K562 (cell line): ENCODE results near the gene ABHD16B. TPM values are rescaled to one million over a fixed set of nuclear protein-coding genes. Genes with fewer than 3 reads are reported as not detected.

Source experiments
- ATAC-seq: fragments of 200-7000 bp; cut with Tn5 transposase; 3 replicates; pipeline ENCODE4 v1.9.1; 2020; ENCODE audit warnings: moderate library complexity
- BruUV-seq: library from RNA; stranded (reverse); fragments of 400-500 nt; replicated peaks from 2 replicates; lab custom pipeline; 2021; lab: Mats Ljungman, UMichigan
- CTCF ChIA-PET: fragments of 300-600 bp; formaldehyde crosslinking; extraction: SDS; loops from one replicate; lab custom pipeline; 2021; ENCODE audit warnings: low intra/inter-chr PET ratio; lab: Yijun Ruan, JAX
- POLR2A ChIA-PET: fragments of 300-600, 350-650 bp; sonication (Branson Sonifier 250); formaldehyde crosslinking; extraction: SDS; loops from one replicate; lab custom pipeline; 2021; ENCODE audit warnings: antibody characterized with exemption, inconsistent platforms; lab: Yijun Ruan, JAX
- DNase-seq, 4 experiments: peaks; one replicate each; pipeline versions ENCODE4 v3.0.0 to v3.0.0-alpha.2; 2011 to 2018; ENCODE audit warnings: low spot score in 3 of 4, mixed read lengths in 3 of 4; ENCODE audit errors: extremely low read depth in 1 of 4
- FAIRE-seq: peaks from 2 replicates; lab custom pipeline; 2011; peaks lifted over from hg19 to GRCh38; lab: Jason Lieb, UNC
- H2AFZ ChIP-seq: 2 replicates; pipeline ENCODE4 v1.6.0; 2011; ENCODE audit warnings: low read depth, low read length, control low read depth, inconsistent platforms
- H3K27ac ChIP-seq: fragments of 200-600 bp; 3 replicates; pipeline ENCODE4 v1.8.0; 2011; ENCODE audit warnings: low read depth, mild to moderate bottlenecking, control low read depth, inconsistent platforms, low read length, moderate library complexity, mixed read lengths; ENCODE audit errors: extremely low read depth
- H3K27me3 ChIP-seq, 2 experiments: fragments of 300-600 bp in 1 of 2; 2 replicates in 1 of 2; 3 replicates in 1 of 2; pipeline versions ENCODE4 v1.6.0 to v1.8.0; 2011; ENCODE audit warnings: inconsistent platforms in 2 of 2, low read length in 2 of 2, mild to moderate bottlenecking in 1 of 2, mixed read lengths in 1 of 2, moderate library complexity in 1 of 2; ENCODE audit not compliant: control insufficient read depth in 2 of 2, insufficient read depth in 2 of 2
- H3K36me3 ChIP-seq: fragments of 300-600 bp; 3 replicates; pipeline ENCODE4 v1.8.0; 2011; ENCODE audit warnings: mild to moderate bottlenecking, low read length, inconsistent platforms; ENCODE audit not compliant: control insufficient read depth, insufficient read depth
- H3K4me1 ChIP-seq, 2 experiments: fragments of 200-600 bp in 1 of 2; replicated peaks in 1 of 2; 2 replicates in 1 of 2; 3 replicates in 1 of 2; pipeline versions ENCODE4 v1.5.1 to v1.8.0; 2011; ENCODE audit warnings: inconsistent platforms in 2 of 2, low read length in 2 of 2, mild to moderate bottlenecking in 1 of 2, mixed read lengths in 1 of 2, moderate library complexity in 1 of 2; ENCODE audit not compliant: control insufficient read depth in 2 of 2, insufficient read depth in 2 of 2
- H3K4me2 ChIP-seq: 2 replicates; pipeline ENCODE4 v1.6.1; 2011; ENCODE audit warnings: low read length, control low read depth, inconsistent platforms, mixed read lengths; ENCODE audit not compliant: insufficient read depth
- H3K4me3 ChIP-seq: fragments of 200-600 bp; sonication (generic), shearing (Covaris generic); 2 replicates; pipeline ENCODE4 v1.5.1; 2016; ENCODE audit warnings: control low read depth, inconsistent platforms
- H3K79me2 ChIP-seq: fragments of 200-600 bp; 3 replicates; pipeline ENCODE4 v1.8.0; 2011; ENCODE audit warnings: low read length, inconsistent platforms; ENCODE audit not compliant: control insufficient read depth, insufficient read depth
- H3K9ac ChIP-seq, 2 experiments: 2 replicates each; pipeline versions ENCODE4 v1.6.0 to v1.6.1; 2011; ENCODE audit warnings: low read depth in 2 of 2, low read length in 2 of 2, control low read depth in 1 of 2, inconsistent platforms in 1 of 2, mild to moderate bottlenecking in 1 of 2, mixed read lengths in 1 of 2; ENCODE audit not compliant: insufficient read depth in 1 of 2
- H3K9me1 ChIP-seq: one replicate; pipeline ENCODE4 v1.6.0; 2011; ENCODE audit warnings: inconsistent platforms, mild to moderate bottlenecking, low read length, moderate library complexity; ENCODE audit not compliant: control insufficient read depth, insufficient read depth
- H3K9me3 ChIP-seq: replicated peaks from 2 replicates; pipeline ENCODE4 v1.5.1; 2011; ENCODE audit warnings: low read depth, low read length, inconsistent platforms; ENCODE audit not compliant: control insufficient read depth, insufficient read depth
- H4K20me1 ChIP-seq: replicated peaks from 2 replicates; pipeline ENCODE4 v1.6.1; 2011; ENCODE audit warnings: low read length, inconsistent platforms, mixed read lengths; ENCODE audit not compliant: control insufficient read depth, insufficient read depth
- CEBPB ChIP-seq: fragments of 450-650 bp; IDR thresholded peaks from 2 replicates; pipeline ENCODE4 v1.6.1; 2016; ENCODE audit warnings: missing genetic modification characterization, missing compliant biosample characterization
- CTBP1 ChIP-seq: fragments of 450-650 bp; IDR thresholded peaks from 2 replicates; pipeline ENCODE4 v1.6.1; 2016; ENCODE audit warnings: borderline replicate concordance
- NR2C2 ChIP-seq, 2 experiments: fragments of 200-800 bp in 1 of 2; sonication (Bioruptor generic) in 1 of 2; sonication (generic) in 1 of 2; formaldehyde crosslinking in 1 of 2; IDR thresholded peaks; 2 replicates each; pipeline versions ENCODE4 v1.6.1 to v1.8.0; 2016 to 2022; ENCODE audit warnings: mild to moderate bottlenecking in 1 of 2, missing compliant biosample characterization in 1 of 2, missing genetic modification characterization in 1 of 2, missing genetic modification reagents in 1 of 2
- PHB2 ChIP-seq: fragments of 450-650 bp; IDR thresholded peaks from 2 replicates; pipeline ENCODE4 v1.6.1; 2017; ENCODE audit warnings: low read depth
- SIN3A ChIP-seq, 2 experiments: fragments of 150-350 bp in 1 of 2; IDR thresholded peaks; 2 replicates each; pipeline ENCODE4 v1.6.1; 2011 to 2016; ENCODE audit warnings: borderline replicate concordance in 2 of 2, low read depth in 2 of 2, low read length in 2 of 2, mild to moderate bottlenecking in 2 of 2, moderate library complexity in 2 of 2; ENCODE audit not compliant: control insufficient read depth in 1 of 2
- ZEB2 ChIP-seq: fragments of 450-650 bp; IDR thresholded peaks from 2 replicates; pipeline ENCODE4 v1.6.1; 2016
- WGBS: fragments of 100-300 bp; shearing (Covaris generic); methylation state at CpG from one replicate; pipeline ENCODE4 v1.1.6; 2016; ENCODE audit warnings: low coverage, mixed read lengths; ENCODE audit not compliant: insufficient coverage; ENCODE audit errors: missing lambda C conversion rate; 5-methylcytosine and 5-hydroxymethylcytosine counted together
- in situ Hi-C: fragments of 300-500 bp; cut with MboI; formaldehyde crosslinking; loops from 4 replicates; pipeline ENCODE4 v1.15.0; 2018; ENCODE audit warnings: inconsistent platforms, mixed read lengths
- intact Hi-C: fragments of 100-400 bp; cut with micrococcal nuclease; formaldehyde crosslinking; loops from 2 replicates; pipeline ENCODE4 v1.14.2; 2022
- polyA plus RNA-seq, 8 experiments: library from polyadenylated mRNA; depleted of rRNA in 4 of 8; stranded (reverse) in 5 of 8; unstranded in 3 of 8; fragments of >200 nt; fragmentation: Nextera tagmentation in 2 of 8; fragmentation: Illumina TruSeq in 1 of 8; extraction: Ambion mirVana in 2 of 8; extraction: Trizol in 1 of 8; gene quantifications; 2 replicates each; pipeline versions ENCODE4 v1.2.1 to v1.2.3, GENCODE V29; 2011 to 2014; ENCODE audit warnings: inconsistent platforms in 1 of 8, missing spikeins in 1 of 8
- total RNA-seq, 7 experiments: library from RNA; depleted of rRNA in 6 of 7; stranded (reverse); fragments of >200 nt in 6 of 7; fragmentation: Illumina TruSeq in 2 of 7; extraction: Trizol in 2 of 7; gene quantifications; 2 replicates each; pipeline versions ENCODE4 v1.2.1 to v1.2.3, GENCODE V29; 2011 to 2021; ENCODE audit warnings: low replicate concordance in 1 of 7

Gene ABHD16B
- total and polyA plus RNA-seq, 9 of the 15 experiments (the other 6 are each of a cell fraction or from before 2014, with no cell fraction given), result not detected

DNA sequence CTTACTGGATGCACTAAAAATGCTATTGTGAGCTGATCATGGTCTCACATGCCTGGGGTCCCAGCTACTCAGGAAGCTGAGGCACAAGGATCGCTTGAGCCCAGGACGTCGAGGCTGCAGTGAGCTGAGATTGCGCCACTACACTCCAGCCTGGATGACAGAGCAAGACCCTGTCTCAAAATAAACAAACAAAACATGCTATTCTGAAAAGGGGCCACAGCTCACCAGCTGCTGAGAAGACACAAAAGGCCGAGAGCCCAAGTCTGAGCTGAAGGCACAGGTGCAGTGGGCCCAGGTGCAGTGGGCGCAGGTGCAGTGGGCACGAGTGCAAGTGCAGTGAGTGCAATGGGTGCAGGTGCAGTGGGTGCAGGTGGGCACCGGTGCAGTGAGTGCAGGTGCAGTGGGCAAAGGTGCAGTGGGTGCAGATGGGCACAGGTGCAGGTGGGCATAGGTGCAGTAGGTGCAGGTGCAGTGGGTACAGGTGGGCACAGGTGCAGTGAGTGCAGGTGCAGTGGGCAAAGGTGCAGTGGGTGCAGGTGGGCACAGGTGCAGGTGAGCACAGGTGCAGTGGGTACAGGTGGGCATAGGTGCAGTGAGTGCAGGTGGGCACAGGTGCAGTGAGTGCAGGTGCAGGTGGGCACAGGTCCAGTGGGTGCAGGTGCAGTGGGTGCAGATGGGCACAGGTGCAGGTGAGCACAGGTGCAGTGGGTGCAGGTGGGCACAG lies 46.2 kb upstream of the ABHD16B start:
- Histone ChIP-seq H3K79me2 (no peaks in the 10 kb centered on the region), H2AFZ (no peak overlapping the region), H3K27me3 (peaks cover 0 to 7% of the 10 kb centered on the region in 2 experiments; a peak in 2 of 5 replicates), H3K4me3 (no peak overlapping the region), H3K27ac (no peak overlapping the region), H4K20me1 (no peaks in the 10 kb centered on the region; the same call in 1 of the 2 replicates), H3K4me1 (peaks cover 5 to 30% of the 10 kb centered on the region in 2 experiments; a peak in 4 of 5 replicates), H3K9me1 (no peaks in the 10 kb centered on the region), H3K4me2 (no peak overlapping the region), H3K9me3 (no peaks in the 10 kb centered on the region), H3K36me3 (no peaks in the 10 kb centered on the region), H3K9ac (no peak overlapping the region; a peak in 1 of 4 replicates)
- in situ Hi-C loops (no loop called here), intact Hi-C loops (no loop called here)
- no peak for ATAC-seq
- DNase-seq, result no peak
- no TSS peak for BruUV-seq
- no peak for FAIRE-seq
- TF ChIP-seq CTBP1 (peak; percentile 17; the same call in 1 of the 2 replicates), ZEB2 (0 out of 2 replicates have a peak, but pooled peaks have one; percentile 81), PHB2 (no peak), CEBPB (tag) (peak; percentile 24; the same call in 1 of the 2 replicates), SIN3A (IDR thresholded peaks at IDR 0.05; ENCODE audit: borderline replicate concordance in 2 of 2, control insufficient read depth in 1 of 2, low read depth in 2 of 2, low read length in 2 of 2) (no peak), NR2C2 (CRISPR knock-in tag; IDR thresholded peaks at IDR 0.05) (0 out of 2 replicates have a peak, but pooled peaks have one; percentile 19), NR2C2 (tag; IDR thresholded peaks at IDR 0.05) (no peak)
- ChIA-PET CTCF (no interaction called here), POLR2A (interaction anchor here (0.6 kb wide), 1 partner anchor 46 kb away, joined by 4 read pairs; no protein-coding TSS in a partner anchor)
- 45% methylated on average over 8 of the region's 8 CpGs for WGBS
